Skin of body (tissue), 2 donors: ENCODE results near the gene TTC28. TPM values are rescaled to one million over a fixed set of nuclear protein-coding genes. Genes with fewer than 3 reads are reported as not detected.
A peak's percentile ranks its signal among the peaks of the same experiment; 100 is the strongest.
"Not testable (repeated sequence)": the region's sequence is repeated elsewhere in the genome, so short reads cannot be mapped to it uniquely, and the experiment has no call there.

Source experiments
- DNase-seq: peaks from one replicate; lab custom pipeline; 2025; lab: John Stamatoyannopoulos, UW
- total RNA-seq: library from RNA; depleted of rRNA; stranded (reverse); fragments of >200 nt; gene quantifications from one replicate; pipeline ENCODE4 v1.2.3, GENCODE V29; 2014

TTC28 gene
- total RNA-seq, 1 donor from 2014 or later, result 29.0 TPM

DNA sequence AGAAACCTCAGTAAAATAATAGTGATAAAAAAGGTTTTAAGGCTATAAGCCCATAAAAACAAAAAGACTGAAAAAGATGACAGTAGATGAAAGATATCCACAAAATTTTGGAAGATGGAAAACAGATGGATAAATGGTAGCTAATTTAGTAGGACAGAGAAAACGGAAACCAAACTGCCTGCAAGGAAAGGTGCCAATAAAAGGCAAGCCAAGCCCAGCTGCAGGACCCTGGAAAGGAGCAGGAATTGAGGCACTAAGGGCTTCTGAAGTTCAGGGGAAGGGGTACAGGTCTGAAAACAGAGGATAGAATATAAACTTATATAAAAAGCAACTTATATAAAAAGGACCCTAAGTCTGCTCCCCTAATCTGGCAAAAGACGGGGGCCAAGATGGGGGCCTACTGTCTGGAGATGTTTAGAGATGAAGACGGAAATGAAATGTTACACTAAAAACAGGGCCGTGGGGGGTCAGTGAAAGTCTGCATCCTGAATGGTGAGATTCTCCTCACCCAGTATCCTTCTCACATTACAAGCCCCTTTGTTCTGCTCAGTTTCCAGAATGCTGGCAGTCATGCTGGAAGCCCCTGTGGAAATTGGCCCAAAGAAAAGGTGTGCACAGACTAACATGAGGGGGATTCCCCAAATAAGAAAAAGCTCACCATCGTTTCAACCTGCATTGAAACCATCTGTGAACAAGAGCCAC is 491.3 kb downstream of the TTC28 start:
- DNase-seq, result peak; percentile 20

DNA sequence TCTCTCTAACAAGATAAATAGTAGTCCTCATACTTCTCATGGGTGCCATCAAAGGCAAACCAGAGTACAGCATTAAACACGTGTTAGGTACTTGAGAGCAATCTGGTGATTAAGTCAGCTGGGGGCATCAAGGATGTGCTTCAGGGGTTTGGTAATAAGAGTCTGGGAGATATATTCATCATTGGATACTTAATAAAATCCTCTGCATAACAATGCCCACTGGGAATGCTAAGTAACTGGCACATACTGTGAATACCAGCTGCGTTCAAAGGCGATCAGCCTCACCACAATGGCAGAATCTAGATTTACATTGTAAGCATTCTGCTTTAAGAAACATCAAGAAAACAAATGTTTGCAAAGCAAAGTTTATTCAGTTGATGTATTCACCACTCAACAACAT is 492.0 kb downstream of the TTC28 start:
- no peak for DNase-seq

DNA sequence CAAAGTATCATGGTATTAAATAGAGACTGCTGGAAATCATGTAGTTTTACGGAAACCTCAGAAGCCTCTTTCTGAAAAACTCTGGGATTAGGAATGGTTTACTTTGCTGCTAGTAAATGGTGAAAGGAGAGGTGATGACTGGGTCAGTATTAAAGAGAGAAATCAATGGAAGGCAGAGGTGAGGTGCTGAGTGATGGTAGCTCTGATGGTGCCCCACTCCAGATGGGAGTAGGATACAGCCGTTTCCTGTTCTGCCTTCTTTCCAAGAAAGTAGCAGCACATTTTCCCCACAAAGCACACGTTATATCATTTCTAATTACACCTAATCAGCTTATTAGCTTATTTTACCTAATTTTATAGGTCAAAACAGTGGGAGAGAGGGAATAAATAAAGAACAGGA is 493.0 kb downstream of the TTC28 start:
- DNase-seq, result no peak

DNA sequence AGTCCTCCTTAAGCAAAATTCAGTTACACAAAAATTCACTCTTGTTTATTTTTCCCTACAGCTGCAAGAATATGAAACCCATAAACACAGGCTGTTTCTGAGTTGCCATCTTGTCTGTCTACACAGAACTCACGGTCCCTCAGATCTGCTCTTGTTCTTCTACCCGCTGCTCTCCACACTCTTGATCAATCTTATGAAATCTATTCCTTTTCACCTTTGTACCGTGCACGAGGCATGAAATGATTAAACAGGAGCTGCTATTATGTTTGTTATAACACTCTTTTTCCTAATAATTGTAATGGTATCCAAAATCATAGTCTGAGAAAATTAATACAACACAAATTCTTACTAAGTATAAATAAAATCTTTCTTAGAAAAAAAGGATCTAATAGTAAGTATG is 494.5 kb downstream of the TTC28 start:
- DNase-seq, result no peak

DNA sequence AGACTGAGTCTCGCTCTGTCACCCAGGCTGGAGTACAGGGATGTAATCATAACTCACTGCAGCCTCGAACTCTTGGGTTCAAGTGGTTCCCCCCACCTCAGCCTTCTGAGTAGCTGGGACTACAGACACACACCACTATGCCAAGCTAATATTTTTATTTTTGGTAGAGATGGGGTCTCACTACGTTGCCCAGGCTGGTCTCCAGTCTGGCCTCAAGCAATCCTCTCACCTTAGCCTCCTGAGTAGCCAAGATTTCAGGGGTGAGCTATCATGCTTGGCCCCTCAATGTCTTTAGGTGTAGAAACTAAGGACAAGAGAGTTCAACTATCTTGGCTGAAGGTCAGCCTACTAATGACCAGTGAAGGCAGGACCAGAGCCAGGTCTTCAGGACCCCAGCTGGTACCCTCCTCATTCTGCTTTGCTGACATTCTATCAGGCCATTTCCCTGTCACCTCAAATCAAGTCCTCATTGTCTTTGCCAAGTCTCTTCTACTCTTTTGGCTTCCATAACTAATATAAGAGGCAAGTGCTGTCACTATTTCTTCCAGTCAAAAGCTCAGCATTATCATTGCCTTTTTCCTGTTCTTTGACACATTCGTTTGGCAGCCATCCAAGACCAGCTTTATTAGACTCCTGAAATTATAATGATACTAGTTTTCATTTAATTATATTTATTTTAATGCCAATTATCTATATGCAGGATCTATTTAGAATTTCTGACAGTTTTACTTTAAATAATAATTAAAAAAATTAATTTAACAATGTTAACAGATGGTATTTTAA is 496.4 kb downstream of the TTC28 start:
- DNase-seq, result no peak

DNA sequence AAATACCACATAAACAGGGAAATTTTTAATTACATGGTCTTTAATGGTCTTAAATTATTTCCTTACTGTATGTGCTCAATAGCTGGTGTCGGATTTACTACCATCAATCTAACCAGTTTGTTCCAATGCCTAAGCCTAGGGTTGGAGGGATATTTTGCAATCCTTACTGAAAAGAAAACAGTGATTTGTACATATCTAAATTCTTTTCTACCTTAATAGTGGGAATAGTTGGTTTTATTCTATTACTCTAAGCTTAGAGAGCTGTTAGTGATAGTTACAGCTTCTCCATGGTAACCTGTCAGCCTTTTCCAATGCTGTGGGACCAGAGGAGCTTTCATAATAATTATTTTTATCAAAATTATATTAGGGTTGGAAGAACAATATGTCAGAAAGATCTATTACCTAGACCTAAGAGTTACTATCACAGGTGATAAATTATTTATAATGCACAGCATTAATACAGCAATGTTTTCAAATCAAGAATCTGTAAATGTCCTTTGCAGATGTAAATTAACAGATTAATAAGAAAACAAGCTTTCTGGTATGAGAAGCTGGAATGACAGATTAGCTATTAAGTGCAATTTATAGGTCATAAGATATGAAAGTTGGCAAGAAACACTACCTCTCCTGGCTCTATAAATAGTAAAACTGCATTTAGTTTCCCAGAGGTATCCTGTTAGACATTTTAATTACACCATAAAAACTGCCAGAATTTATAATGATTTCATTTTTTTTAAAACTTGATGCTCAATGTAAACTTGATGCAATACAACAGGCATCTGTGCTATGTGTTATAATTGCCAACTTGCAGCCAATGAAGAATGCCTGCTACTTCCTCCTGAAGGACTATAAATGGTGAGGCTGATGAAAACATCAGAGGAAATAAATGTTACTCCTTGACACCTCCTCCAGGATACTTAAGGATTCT is 498.6 kb downstream of the TTC28 start:
- DNase-seq, result no peak

DNA sequence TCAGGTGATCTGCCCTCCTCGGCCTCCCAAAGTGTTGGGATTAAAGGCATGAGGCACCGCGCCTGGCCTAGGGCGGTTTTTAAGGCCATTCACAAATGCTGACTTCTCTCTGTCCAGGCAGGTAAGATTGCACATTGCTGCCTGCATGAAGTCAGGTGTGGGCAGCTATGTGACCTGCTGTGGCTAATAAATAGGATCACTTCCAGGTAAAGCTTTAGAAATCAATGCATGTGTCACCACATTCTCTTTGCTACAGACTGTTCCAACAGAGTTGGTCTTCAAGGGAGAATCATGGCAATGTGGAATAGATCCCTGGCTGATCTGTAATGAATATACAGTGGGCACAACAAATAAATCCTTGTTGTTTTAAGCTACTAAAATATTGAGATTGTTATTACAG is 500.2 kb downstream of the TTC28 start:
- DNase-seq, result no peak

DNA sequence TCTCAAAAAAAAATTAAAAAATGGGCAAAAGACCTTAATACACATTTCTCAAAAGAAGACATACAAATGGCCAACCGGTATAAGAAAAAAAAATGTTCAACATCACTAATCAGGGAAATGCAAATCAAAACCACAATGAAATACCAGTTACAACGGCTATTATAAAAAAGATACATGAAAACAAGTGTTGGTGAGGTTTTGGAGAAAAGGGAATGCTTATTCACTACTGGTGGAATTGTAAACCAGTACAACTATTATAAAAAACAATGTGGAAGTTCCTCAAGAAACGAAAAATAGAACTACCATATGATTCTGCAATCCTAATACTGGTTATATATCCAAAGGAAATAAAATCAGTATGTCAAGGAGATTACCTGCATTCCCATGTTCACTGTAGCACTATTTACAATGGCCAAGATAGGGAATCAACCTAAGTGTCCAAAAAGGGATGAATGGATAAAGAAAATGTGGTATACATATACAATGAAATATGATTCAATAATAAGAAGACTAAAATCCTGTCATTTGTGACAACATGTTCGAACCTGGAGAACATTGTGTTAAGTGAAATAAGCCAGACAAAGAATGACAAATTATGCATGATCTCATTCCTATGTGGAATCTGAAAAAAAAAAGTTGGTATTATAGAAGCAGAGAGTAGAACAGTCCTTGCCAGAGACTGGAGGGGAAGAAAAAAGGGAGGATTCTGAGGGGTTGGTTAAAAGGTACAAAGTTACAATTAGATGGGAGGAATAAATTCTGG is 503.7 kb downstream of the TTC28 start:
- no peak for DNase-seq

DNA sequence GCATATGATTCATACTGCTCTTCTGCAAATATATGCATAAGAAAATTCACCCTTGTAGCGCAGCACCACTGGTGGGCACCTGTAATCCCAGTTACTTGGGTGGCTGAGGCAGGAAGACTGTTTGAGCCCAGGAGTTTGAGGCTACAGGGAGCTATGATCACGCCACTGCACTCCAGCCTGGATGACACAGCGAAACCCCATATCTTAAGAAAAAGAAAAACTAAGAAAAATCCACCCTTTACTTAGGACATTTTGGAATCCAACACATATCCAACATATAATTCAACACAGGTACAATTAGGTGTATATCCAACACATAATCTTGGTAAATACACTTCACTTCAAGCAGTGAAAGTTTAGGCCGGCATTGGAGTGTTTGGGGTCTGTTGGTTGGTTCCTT is 505.1 kb downstream of the TTC28 start:
- no peak for DNase-seq

DNA sequence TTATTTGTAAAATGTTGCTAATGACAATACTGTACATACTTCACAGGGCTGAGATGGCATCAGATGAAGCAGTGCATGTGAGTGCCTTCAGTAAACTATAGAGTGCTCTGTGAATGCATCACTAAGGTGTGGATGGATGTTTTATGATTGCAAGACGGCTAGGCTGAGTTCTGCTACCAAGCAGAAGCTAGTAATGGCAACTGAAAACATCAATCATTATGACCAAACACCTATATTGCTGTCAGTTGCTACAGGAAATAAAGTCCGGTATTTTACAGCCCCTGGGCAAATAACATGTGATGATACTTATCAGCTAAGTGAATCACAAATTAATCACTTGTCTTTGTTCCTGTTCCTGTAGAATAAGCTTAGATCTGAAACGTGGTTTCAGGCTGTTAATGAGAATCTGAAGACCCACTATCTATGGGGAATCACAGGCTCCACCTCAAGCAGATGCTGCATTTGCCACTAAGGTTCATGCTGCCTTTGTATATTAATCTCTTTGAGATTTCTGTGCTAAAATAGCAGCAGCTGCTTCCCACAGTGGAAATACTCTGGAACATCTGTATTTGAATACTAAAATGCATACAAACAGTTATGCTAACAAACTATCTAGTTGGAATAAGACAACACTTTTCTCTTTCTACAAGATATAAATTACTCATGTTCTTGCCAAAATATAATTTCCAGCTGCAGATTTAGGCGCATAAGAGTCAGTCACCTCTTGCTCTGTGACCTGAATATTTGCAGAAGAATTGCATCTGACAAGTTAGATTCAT is 506.6 kb downstream of the TTC28 start:
- DNase-seq, result peak; percentile 19

DNA sequence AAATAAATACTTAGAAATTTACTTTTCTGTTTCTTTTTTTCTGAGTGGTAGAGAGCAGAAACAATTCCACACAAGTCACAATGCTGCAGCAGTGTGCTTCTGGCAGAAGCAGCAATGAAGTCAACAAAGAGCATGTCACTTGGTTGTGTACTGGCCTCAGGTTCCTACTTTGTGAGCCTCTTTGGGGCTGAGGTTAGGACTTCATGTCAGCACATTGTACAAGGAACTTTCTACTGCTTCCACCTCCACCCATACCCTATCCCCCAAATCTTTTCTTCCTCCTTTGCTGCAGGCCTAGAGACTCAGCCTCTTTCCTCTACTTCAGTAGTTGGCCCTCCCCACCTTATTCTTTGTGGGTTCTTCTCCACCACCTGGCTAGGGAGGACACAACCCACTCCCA is 507.9 kb downstream of the TTC28 start:
- no peak for DNase-seq

DNA sequence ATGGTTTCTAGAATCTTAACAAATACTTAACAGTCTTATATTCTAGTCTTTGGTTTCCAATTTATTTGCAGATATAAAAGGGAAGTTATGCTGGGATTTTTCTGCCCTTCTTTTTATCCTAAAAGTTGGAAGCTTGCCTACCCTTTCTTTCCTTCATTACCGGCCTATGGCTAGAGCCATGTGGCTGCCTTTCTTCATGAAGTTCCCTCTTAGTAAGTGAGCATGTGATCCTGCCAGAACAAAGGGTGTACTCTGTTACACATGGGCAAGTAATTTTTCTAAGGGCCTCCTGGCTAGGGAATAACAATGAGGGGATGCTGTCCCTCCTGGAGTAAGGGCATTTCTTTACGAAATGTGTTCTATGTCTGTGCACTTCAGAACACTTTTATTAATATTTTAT is 508.5 kb downstream of the TTC28 start:
- no peak for DNase-seq

DNA sequence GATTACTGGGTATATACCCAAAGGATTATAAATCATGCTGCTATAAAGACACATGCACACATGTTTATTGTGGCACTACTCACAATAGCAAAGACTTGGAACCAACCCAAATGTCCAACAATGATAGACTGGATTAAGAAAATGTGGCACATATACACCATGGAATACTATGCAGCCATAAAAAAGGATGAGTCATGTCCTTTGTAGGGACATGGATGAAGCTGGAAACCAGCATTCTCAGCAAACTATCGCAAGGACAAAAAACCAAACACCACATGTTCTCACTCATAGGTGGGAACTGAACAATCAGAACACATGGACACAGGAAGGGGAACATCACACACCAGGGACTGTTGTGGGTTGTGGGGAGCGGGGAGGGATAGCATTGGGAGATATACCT is 510.3 kb downstream of the TTC28 start:
- not testable (repeated sequence) for DNase-seq

DNA sequence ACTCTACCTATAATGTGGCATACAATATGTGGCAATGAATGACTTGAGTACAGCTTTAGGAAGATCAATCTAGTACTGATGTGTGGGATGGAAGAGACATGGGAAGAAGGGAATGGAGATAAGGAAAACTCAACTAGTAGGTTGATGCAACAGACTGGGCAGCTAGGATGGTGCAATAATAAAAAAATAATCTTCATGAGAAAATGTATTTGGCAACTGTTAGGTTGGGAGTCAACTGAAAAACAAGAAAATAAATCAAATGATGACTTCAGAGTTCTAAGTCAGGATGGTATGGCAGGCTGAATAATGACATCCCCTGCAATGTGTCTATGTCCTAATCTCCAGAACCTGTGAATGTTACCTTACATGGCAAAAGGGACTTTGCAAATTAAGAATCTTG is 523.8 kb downstream of the TTC28 start:
- no peak for DNase-seq

DNA sequence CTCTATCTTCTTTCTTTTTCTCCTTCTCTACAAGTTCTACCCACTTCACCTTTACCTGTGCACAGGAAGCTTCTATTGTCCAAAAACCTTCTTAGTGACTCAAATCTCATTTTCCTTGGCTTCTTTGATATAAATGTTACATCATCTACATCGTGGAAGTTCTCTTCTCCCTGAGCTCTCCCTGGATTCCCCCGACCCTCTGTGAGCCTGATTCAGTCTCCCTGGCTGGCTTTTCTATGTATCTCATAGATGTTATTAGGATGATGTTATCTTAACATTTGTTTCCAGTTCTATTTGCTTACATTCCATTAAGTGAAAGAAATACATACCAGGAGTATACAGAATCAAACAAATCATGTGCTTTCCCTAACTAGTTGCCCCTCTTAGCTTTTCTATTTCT is 524.8 kb downstream of the TTC28 start:
- DNase-seq, result no peak

DNA sequence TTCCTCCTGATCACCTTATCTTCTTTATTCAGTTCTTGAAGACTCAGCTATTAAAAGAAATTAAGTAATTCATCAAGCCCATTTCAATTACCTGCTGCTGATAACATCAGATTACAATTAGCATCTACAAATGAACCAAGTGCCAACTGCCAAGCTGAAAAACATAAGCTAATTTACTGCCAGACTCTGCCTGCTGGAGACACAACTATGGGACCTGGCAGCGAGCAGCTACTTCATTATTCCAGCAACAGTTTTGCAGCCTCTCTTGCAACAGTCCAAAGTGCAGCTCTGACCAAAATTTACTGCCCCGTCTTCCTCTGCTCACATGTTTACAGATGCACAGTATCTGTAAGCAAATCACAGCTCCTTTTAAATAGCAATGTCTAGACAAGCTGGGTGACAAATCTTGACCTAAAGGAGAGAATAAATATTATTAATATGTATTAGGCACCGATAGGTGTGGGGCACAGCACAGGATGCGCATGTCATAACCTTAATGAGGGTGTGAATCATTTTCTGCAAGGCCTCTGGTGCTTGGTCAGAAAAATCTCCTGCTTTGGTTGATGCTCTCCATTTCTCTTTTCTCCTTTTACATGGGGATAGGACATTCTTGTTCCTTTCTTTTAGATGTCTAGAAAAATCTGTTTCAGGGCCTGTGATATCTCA is 528.4 kb downstream of the TTC28 start:
- no peak for DNase-seq

DNA sequence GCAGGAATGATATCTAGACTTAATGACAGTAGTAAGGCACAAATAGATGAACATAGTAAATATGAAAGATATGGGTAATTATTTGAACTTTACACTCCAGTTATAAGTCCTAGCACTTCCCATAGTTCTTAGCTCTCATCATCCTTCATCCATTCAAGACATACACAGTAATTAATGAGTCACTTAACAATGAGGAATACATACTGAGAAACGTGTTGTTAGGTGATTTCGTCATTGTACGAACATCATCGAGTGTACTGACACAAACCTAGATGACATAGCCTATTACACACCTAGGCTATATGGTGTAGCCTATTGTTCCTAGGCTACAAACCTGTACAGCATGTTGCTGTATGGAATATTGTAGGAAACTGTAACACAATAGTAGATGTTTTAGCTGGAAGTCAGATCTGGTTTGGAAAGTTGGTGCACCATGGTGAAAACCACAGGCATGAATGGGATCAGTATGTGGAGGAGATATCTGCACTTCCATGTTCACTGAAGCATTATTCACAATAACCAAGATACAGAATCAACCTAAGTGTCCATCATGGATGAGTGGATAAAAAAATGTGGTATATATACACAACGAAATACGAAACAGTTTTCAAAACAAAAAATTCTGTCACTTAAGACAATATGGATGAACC is 530.7 kb downstream of the TTC28 start:
- DNase-seq, result no peak

DNA sequence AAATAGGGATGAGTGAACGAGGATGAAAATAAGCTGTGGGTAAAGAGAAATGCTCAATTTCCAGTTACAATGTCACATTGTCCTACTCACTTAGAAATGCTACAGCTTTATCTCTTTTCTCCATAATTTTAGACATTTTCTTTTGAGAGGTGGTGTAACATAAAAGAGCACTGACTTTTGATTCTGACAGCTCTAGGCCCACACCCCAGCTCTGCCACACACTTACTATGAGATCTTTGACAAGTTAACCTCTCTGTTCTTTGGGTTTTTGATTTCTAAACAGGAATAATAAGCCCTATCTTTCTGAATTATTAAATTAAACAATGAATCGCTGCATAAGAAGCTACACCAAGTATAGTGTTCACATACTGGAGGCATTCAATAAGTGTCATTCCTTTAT is 532.2 kb downstream of the TTC28 start:
- no peak for DNase-seq
